ENCODE data around the gene TEDC2.

DNA sequence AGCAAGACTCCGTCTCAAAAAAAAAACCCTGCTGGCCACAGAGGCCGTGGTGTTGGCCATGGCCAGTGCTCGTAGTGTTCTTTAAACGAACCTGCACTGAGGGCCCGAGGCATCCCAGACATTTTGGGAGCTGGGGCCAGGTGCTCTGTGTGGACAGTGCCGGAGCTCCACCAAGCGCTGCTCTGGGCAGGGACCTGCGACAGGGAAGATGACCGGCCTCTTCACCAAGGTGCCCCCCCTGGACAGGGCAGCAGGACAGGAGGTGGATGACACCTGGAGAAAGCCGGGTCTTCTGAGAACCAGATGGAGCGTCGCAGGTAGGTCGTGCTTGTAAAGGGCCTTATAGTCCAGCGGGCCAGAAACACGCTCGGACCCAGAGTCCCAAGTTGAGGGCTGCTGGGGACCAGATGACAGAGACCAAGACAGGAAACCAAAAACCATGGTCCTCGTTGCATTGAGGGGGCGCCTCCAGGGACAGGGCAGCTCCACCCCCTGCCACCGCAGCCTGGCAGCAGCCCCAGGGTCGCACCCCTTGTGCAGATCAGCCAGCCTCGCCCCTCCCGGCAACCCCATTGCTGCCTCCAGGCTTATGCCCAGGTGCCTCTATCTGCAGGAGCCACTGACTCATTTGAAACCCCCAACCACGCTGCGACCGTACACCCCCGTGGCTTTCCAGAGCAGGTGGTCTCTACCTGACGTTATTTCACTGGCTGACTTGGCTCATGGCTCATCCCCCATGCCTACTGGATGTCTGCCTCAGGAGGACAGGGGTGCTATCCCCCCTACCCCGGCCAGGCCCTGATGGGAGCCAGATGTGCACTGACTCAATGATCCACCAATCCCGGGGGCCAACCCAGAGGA is 7.0 kb downstream of the TEDC2 start:
- TF ChIP-seq, protein P1, sequence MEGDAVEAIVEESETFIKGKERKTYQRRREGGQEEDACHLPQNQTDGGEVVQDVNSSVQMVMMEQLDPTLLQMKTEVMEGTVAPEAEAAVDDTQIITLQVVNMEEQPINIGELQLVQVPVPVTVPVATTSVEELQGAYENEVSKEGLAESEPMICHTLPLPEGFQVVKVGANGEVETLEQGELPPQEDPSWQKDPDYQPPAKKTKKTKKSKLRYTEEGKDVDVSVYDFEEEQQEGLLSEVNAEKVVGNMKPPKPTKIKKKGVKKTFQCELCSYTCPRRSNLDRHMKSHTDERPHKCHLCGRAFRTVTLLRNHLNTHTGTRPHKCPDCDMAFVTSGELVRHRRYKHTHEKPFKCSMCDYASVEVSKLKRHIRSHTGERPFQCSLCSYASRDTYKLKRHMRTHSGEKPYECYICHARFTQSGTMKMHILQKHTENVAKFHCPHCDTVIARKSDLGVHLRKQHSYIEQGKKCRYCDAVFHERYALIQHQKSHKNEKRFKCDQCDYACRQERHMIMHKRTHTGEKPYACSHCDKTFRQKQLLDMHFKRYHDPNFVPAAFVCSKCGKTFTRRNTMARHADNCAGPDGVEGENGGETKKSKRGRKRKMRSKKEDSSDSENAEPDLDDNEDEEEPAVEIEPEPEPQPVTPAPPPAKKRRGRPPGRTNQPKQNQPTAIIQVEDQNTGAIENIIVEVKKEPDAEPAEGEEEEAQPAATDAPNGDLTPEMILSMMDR (IDR thresholded peaks at IDR 0.05) = no peak
- TF ChIP-seq EP300 (IDR thresholded peaks at IDR 0.05; ENCODE audit: low read depth) (no peak), POLR2AphosphoS5 (IDR thresholded peaks at IDR 0.05) (no peak)

All from transverse colon (tissue), 4 donors.